Caco-2 (cell line): ENCODE measurements around the gene OPA1. TPM values are rescaled to one million over a fixed set of nuclear protein-coding genes. Genes with fewer than 3 reads are reported as not detected.

Source experiments
- BruUV-seq: library from RNA; stranded (reverse); fragments of 400-500 nt; replicated peaks from 2 replicates; lab custom pipeline; 2021; lab: Mats Ljungman, UMichigan
- CTCF ChIA-PET: fragments of 300-600 bp; sonication (Branson Sonifier 250); formaldehyde crosslinking; loops from one replicate; lab custom pipeline; 2022; ENCODE audit warnings: antibody characterized with exemption; lab: Charles Lee
- POLR2A ChIA-PET: fragments of 300-600 bp; sonication (Branson Sonifier 250); formaldehyde crosslinking; loops from one replicate; lab custom pipeline; 2022; ENCODE audit warnings: antibody characterized with exemption; lab: Charles Lee
- DNase-seq, 2 experiments: peaks; one replicate each; pipeline versions ENCODE4 v3.0.0 to v3.0.0-alpha.2; 2020 to 2022
- H3K27me3 ChIP-seq: replicated peaks from 2 replicates; pipeline ENCODE4 v1.6.0; 2011; ENCODE audit warnings: low read length; ENCODE audit not compliant: control insufficient read depth, insufficient read depth
- H3K36me3 ChIP-seq: 2 replicates; pipeline ENCODE4 v1.5.1; 2011; ENCODE audit warnings: low read length; ENCODE audit not compliant: control insufficient read depth, insufficient read depth
- H3K4me1 ChIP-seq: fragments of 250-450 bp; sonication (Bioruptor Pico); 2 replicates; pipeline ENCODE4 v1.5.1; 2020; ENCODE audit warnings: mild to moderate bottlenecking
- H3K4me3 ChIP-seq: 2 replicates; pipeline ENCODE4 v1.5.1; 2011; ENCODE audit warnings: low read depth, mild to moderate bottlenecking, control low read depth, low read length
- H3K9me3 ChIP-seq: fragments of 250-450 bp; sonication (Bioruptor Pico); 2 replicates; pipeline ENCODE4 v1.5.1; 2020; ENCODE audit warnings: mild to moderate bottlenecking, moderate library complexity
- H3K27ac Mint-ChIP-seq: one replicate; pipeline ENCODE4 v1.8.0; 2022; ENCODE audit warnings: mixed read lengths; ENCODE audit not compliant: unreplicated experiment
- H3K27me3 Mint-ChIP-seq: one replicate; pipeline ENCODE4 v1.8.0; 2022; ENCODE audit warnings: mixed read lengths; ENCODE audit not compliant: insufficient read depth, unreplicated experiment
- H3K36me3 Mint-ChIP-seq: one replicate; pipeline ENCODE4 v1.8.0; 2022; ENCODE audit warnings: mild to moderate bottlenecking, mixed read lengths; ENCODE audit not compliant: insufficient read depth, unreplicated experiment
- H3K4me1 Mint-ChIP-seq: one replicate; pipeline ENCODE4 v1.8.0; 2022; ENCODE audit warnings: low read depth, mixed read lengths; ENCODE audit not compliant: unreplicated experiment
- H3K4me3 Mint-ChIP-seq: one replicate; pipeline ENCODE4 v1.8.0; 2022; ENCODE audit warnings: mild to moderate bottlenecking, moderate library complexity, mixed read lengths; ENCODE audit not compliant: unreplicated experiment
- H3K9me3 Mint-ChIP-seq: one replicate; pipeline ENCODE4 v1.8.0; 2022; ENCODE audit warnings: mixed read lengths; ENCODE audit not compliant: unreplicated experiment
- intact Hi-C: fragments of 100-400 bp; cut with micrococcal nuclease; formaldehyde crosslinking; loops from one replicate; pipeline ENCODE4 v1.10.0; 2022; ENCODE audit not compliant: unreplicated experiment
- total RNA-seq: library from RNA; stranded (reverse); gene quantifications from 2 replicates; pipeline ENCODE4 v1.2.3, GENCODE V29; 2022
- TF ChIP-seq, protein P1 (sequence below), 2 experiments: fragments of 200-600 bp in 1 of 2; IDR thresholded peaks; 1 replicate in 1 of 2; 2 replicates in 1 of 2; pipeline versions ENCODE4 v1.5.1 to v1.8.0; 2011 to 2022; ENCODE audit warnings: antibody characterized with exemption in 1 of 2, control low read depth in 1 of 2, inconsistent platforms in 1 of 2, low read depth in 1 of 2, low read length in 1 of 2, mild to moderate bottlenecking in 1 of 2, moderate library complexity in 1 of 2; ENCODE audit not compliant: insufficient read depth in 1 of 2, severe bottlenecking in 1 of 2, unreplicated experiment in 1 of 2

OPA1 gene
- total RNA-seq, 1 experiment from 2014 or later, result 61.4 TPM

DNA sequence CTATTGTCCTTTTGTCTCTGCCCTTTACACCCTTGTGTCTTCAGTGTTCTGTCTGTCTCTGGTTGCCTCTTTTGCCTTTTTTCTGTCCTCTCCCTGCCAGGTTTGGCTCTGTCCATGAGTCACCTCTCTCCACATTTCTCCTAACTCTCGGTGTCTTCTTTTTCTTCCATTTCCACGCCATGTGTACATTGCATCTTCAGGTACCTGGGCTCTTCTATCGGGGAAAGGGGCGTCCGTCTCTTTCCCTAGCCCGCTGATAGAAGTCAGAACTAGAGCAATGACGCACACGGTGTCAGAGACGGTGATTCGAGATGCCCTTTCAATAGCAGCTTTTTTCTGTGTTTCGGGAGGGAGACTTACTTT, 641 bp downstream of the OPA1 start:
- no peaks in the 10 kb centered on the region for H3K9me3 ChIP-seq
- peak overlapping the region; percentile 88 for H3K27ac Mint-ChIP-seq
- peaks cover 5% of the 10 kb centered on the region; the same call in 1 of the 2 replicates for H3K4me1 ChIP-seq
- ChIA-PET POLR2A (no interaction called here), CTCF (no interaction called here)
- intact Hi-C loops, result no loop called here
- H3K9me3 Mint-ChIP-seq, result no peaks in the 10 kb centered on the region
- TF ChIP-seq, protein P1, sequence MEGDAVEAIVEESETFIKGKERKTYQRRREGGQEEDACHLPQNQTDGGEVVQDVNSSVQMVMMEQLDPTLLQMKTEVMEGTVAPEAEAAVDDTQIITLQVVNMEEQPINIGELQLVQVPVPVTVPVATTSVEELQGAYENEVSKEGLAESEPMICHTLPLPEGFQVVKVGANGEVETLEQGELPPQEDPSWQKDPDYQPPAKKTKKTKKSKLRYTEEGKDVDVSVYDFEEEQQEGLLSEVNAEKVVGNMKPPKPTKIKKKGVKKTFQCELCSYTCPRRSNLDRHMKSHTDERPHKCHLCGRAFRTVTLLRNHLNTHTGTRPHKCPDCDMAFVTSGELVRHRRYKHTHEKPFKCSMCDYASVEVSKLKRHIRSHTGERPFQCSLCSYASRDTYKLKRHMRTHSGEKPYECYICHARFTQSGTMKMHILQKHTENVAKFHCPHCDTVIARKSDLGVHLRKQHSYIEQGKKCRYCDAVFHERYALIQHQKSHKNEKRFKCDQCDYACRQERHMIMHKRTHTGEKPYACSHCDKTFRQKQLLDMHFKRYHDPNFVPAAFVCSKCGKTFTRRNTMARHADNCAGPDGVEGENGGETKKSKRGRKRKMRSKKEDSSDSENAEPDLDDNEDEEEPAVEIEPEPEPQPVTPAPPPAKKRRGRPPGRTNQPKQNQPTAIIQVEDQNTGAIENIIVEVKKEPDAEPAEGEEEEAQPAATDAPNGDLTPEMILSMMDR (IDR thresholded peaks at IDR 0.05; ENCODE audit: insufficient read depth in 1 of 2, low read depth in 1 of 2, low read length in 1 of 2, severe bottlenecking in 1 of 2, unreplicated experiment in 1 of 2), result no peak
- H3K36me3 ChIP-seq, result peaks cover 3% of the 10 kb centered on the region; the same call in 1 of the 2 replicates
- BruUV-seq, result no TSS peak
- H3K4me3 Mint-ChIP-seq, result peak overlapping the region; percentile 91
- DNase-seq, result no peak
- H3K36me3 Mint-ChIP-seq, result peaks cover 37% of the 10 kb centered on the region
- H3K4me3 ChIP-seq, result peak overlapping the region; percentile 70
- H3K27me3 ChIP-seq, result no peaks in the 10 kb centered on the region
- no peaks in the 10 kb centered on the region for H3K27me3 Mint-ChIP-seq
- peaks cover 7% of the 10 kb centered on the region for H3K4me1 Mint-ChIP-seq

DNA sequence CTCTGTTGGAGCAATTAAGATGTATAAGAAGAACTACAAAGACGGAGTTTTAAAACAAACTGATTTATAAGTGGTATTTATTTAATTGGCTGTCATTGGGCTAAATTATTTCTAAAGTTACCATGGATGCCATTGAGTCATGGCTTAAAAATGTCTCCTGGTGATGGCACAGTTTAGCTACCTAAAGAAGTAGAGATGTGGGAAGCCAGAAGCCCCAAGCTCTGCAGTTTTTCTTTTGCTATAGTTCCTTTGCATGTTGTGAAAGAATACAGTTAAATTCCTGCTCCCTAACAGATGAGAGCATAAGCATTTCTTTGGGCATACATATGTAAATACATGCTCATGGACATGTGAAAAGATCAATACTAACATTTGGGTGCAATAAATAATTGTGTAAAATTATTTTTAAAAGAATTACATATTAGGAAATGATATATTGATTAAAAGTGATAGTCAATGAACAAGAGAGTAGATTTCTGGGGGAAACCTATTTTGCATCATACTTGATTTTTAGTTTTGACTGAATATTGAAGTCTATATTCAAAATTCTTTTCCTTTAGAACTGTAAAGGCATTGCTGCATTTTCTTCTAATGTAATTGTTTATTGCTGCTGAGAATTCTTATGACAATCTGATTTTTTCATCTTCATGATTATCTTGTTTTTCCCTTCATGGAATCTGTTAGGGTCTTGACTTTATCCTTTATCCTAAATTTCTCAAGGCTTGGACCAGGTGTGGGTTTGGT, 2.1 kb downstream of the OPA1 start:
- Mint-ChIP-seq H3K27me3 (no peaks in the 10 kb centered on the region), H3K27ac (no peak overlapping the region), H3K36me3 (peaks cover 49% of the 10 kb centered on the region), H3K4me3 (no peak overlapping the region), H3K4me1 (peaks cover 7% of the 10 kb centered on the region), H3K9me3 (no peaks in the 10 kb centered on the region)
- peaks cover 5% of the 10 kb centered on the region; the same call in 1 of the 2 replicates for H3K4me1 ChIP-seq
- H3K36me3 ChIP-seq, result peaks cover 3% of the 10 kb centered on the region; the same call in 1 of the 2 replicates
- no peak overlapping the region for H3K4me3 ChIP-seq
- TF ChIP-seq, protein P1 (IDR thresholded peaks at IDR 0.05; ENCODE audit: insufficient read depth in 1 of 2, low read depth in 1 of 2, low read length in 1 of 2, severe bottlenecking in 1 of 2, unreplicated experiment in 1 of 2), result no peak
- intact Hi-C loops, result no loop called here
- POLR2A ChIA-PET, result no interaction called here
- DNase-seq, result no peak
- TSS peak; percentile 33 for BruUV-seq
- H3K9me3 ChIP-seq, result no peaks in the 10 kb centered on the region
- CTCF ChIA-PET, result no interaction called here
- no peaks in the 10 kb centered on the region for H3K27me3 ChIP-seq

DNA sequence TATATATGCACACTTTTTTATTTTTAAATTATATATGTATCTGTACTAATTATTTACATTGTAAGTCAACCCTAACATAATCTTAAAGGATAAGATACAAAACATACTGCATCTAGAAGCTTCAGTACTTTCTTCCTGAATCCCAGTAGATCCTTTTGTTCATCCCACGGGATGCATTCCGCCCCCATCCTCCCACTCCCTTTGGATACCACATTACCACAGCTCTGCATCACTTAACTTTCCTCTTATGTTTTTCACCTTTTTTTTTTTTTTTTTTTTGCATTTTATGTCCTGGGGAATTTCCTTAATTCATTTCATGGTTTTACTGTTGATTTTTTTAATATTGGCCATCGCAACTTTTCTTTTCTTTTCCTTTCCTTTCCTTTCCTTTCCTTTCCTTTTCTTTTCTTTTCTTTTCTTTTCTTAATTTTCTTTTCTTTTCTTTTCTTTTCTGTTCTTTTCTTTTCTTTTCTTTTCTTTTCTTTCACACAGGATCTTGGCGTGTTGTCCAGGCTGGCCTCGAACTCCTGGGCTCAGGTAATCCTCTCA, 3.0 kb downstream of the OPA1 start:
- TF ChIP-seq, protein P1 (IDR thresholded peaks at IDR 0.05; ENCODE audit: insufficient read depth in 1 of 2, low read depth in 1 of 2, low read length in 1 of 2, severe bottlenecking in 1 of 2, unreplicated experiment in 1 of 2), result no peak
- BruUV-seq, result no TSS peak
- ChIA-PET POLR2A (no interaction called here), CTCF (no interaction called here)
- Histone ChIP-seq H3K27me3 (no peaks in the 10 kb centered on the region), H3K4me3 (no peak overlapping the region), H3K9me3 (no peaks in the 10 kb centered on the region), H3K4me1 (peaks cover 5% of the 10 kb centered on the region; the same call in 1 of the 2 replicates), H3K36me3 (peaks cover 3% of the 10 kb centered on the region; the same call in 1 of the 2 replicates)
- intact Hi-C loops, result no loop called here
- no peaks in the 10 kb centered on the region for H3K27me3 Mint-ChIP-seq
- H3K4me3 Mint-ChIP-seq, result no peak overlapping the region
- no peak for DNase-seq
- H3K27ac Mint-ChIP-seq, result no peak overlapping the region
- H3K4me1 Mint-ChIP-seq, result peaks cover 7% of the 10 kb centered on the region
- no peaks in the 10 kb centered on the region for H3K9me3 Mint-ChIP-seq
- H3K36me3 Mint-ChIP-seq, result peaks cover 49% of the 10 kb centered on the region
